ENCODE measurements around the gene AK1. TPM values are rescaled to one million over a fixed set of nuclear protein-coding genes. Genes with fewer than 3 reads are reported as not detected.

AK1 gene
- total RNA-seq, 1 experiment from 2014 or later, result 35.8 TPM

DNA sequence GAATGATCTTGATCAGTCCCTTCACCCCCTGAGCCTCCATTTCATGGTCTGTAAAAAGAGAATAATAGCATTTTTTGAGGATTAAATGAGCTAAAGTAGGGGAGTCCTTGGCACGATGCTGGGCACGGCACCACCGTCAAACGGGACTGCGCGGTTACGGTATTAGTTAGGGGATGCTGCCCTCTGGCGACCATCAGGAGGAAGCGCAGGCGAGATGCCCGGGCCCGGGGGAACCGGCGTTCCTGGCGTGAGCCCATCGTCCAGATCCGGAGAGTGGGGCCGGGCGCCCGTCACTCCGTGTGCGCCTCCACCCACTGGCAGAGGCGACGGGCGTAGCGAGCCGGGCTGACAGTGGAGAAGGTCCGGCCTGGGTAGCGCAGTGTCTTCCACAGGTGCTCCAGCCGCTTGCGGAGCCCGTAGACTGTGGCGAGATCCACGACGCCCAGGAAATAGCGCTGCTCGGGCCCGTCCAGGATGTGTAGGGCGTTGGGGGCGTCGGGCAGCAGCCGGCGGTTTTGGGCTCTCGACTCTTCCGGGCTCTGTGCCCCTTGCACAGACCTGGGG is 44.2 kb upstream of the AK1 start:
- ChIA-PET CTCF (interaction anchor here (0.6 to 1.1 kb wide), 4 partner anchors 9 to 1206 kb away, joined by 3 to 7 read pairs (median 4); partner anchors contain the start of gene TOR2A), POLR2A (ENCODE audit: low non-redundant PET) (interaction anchor here (0.6 kb wide), 1 partner anchor 187 kb away, joined by 4 read pairs; the partner anchor contains the start of gene TOR2A)
- TF ChIP-seq, protein P1, sequence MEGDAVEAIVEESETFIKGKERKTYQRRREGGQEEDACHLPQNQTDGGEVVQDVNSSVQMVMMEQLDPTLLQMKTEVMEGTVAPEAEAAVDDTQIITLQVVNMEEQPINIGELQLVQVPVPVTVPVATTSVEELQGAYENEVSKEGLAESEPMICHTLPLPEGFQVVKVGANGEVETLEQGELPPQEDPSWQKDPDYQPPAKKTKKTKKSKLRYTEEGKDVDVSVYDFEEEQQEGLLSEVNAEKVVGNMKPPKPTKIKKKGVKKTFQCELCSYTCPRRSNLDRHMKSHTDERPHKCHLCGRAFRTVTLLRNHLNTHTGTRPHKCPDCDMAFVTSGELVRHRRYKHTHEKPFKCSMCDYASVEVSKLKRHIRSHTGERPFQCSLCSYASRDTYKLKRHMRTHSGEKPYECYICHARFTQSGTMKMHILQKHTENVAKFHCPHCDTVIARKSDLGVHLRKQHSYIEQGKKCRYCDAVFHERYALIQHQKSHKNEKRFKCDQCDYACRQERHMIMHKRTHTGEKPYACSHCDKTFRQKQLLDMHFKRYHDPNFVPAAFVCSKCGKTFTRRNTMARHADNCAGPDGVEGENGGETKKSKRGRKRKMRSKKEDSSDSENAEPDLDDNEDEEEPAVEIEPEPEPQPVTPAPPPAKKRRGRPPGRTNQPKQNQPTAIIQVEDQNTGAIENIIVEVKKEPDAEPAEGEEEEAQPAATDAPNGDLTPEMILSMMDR (conservative IDR thresholded peaks at IDR 0.05; ENCODE audit: low read depth, low read length), result peak; percentile 92
- TF ChIP-seq EZH2 (IDR thresholded peaks at IDR 0.05; ENCODE audit: borderline replicate concordance, low read depth, low read length, poor library complexity, severe bottlenecking), result no peak
- DNase-seq (ENCODE audit: low spot score), result peak; percentile 63
- BruUV-seq (replicated peaks), result no TSS peak
- Histone ChIP-seq H3K27ac (ENCODE audit: low read depth, low read length, poor library complexity, severe bottlenecking) (no peak overlapping the region), H3K9me3 (ENCODE audit: low read depth, low read length, poor library complexity, severe bottlenecking) (no peaks in the 10 kb centered on the region), H3K36me3 (ENCODE audit: insufficient read depth, low read length, poor library complexity, severe bottlenecking) (no peaks in the 10 kb centered on the region), H3K27me3 (replicated peaks; ENCODE audit: insufficient read depth, low read depth, low read length, poor library complexity) (no peaks in the 10 kb centered on the region), H3K4me1 (ENCODE audit: insufficient read depth, low read length, poor library complexity, severe bottlenecking) (peaks cover 16% of the 10 kb centered on the region), H3K4me3 (ENCODE audit: low read depth, low read length, poor library complexity, severe bottlenecking) (no peak overlapping the region)
- intact Hi-C loops (cut with micrococcal nuclease; ENCODE audit: unreplicated experiment), result loop anchor here (1.0 to 5.0 kb wide), 6 partner anchors 135 to 984 kb away; partner anchors contain the start of genes CDK9 and TOR2A

DNA sequence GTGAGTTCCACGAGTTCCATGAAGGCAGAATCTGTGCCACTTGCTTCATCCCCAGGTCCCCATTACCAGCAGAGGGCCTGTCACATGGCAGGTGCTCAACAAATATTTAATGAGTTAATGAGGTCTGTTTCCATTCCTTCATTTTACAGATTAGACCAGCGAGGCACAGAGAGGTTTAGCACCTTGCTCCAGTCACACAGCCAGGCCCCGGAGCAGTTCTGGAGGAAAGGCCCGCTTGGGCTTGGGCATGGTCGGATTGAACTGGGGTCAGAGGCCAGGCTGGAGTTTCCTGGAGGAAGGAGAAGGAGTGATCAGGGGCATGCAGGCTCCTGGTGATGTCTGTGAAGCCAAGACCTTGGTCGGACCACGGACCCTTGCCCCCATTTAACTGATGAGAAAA is 43.3 kb upstream of the AK1 start:
- peaks cover 22% of the 10 kb centered on the region for H3K4me1 ChIP-seq (ENCODE audit: insufficient read depth, low read length, poor library complexity, severe bottlenecking)
- no peaks in the 10 kb centered on the region for H3K9me3 ChIP-seq (ENCODE audit: low read depth, low read length, poor library complexity, severe bottlenecking)
- POLR2A ChIA-PET (ENCODE audit: low non-redundant PET), result no interaction called here
- no peaks in the 10 kb centered on the region for H3K36me3 ChIP-seq (ENCODE audit: insufficient read depth, low read length, poor library complexity, severe bottlenecking)
- CTCF ChIA-PET, result interaction anchor here (0.6 to 1.1 kb wide), 4 partner anchors 9 to 1206 kb away, joined by 3 to 7 read pairs (median 4); partner anchors contain the start of gene TOR2A
- BruUV-seq (replicated peaks), result no TSS peak
- TF ChIP-seq, protein P1 (conservative IDR thresholded peaks at IDR 0.05; ENCODE audit: low read depth, low read length), result no peak
- TF ChIP-seq EZH2 (IDR thresholded peaks at IDR 0.05; ENCODE audit: borderline replicate concordance, low read depth, low read length, poor library complexity, severe bottlenecking), result no peak
- no peaks in the 10 kb centered on the region for H3K27me3 ChIP-seq (replicated peaks; ENCODE audit: insufficient read depth, low read depth, low read length, poor library complexity)
- intact Hi-C loops (cut with micrococcal nuclease; ENCODE audit: unreplicated experiment), result loop anchor here (1.0 to 5.0 kb wide), 6 partner anchors 134 to 983 kb away; partner anchors contain the start of genes CDK9 and TOR2A
- no peak overlapping the region for H3K27ac ChIP-seq (ENCODE audit: low read depth, low read length, poor library complexity, severe bottlenecking)
- no peak for DNase-seq (ENCODE audit: low spot score)
- H3K4me3 ChIP-seq (ENCODE audit: low read depth, low read length, poor library complexity, severe bottlenecking), result no peak overlapping the region

DNA sequence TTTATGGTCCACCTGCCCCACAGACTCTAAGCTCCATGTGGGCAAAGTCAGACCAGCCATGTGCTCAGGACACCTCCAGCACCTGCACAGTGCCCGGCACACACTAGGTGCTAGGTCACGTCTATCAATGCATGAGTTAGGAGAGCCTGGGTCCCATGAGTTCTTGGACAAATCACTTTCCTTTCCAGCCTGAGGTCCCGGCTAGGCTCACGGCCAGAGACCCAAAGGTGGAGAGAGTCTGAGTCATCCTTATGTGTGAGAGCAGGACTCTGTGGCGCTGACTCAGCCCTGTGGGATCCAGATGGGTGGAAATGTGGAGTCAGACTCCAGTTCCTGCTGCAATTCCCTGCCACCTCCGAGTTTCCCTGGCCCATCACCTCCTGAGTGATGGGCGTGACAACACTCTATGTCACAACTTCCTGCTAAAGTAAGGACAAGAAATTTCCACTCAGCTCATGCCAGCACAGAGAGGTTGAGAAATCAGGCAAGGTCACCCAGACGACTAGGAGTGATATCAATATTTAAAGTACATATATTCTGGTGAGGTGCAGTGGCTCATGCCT is 41.9 kb upstream of the AK1 start:
- TF ChIP-seq, protein P1 (conservative IDR thresholded peaks at IDR 0.05; ENCODE audit: low read depth, low read length), result no peak
- TF ChIP-seq EZH2 (IDR thresholded peaks at IDR 0.05; ENCODE audit: borderline replicate concordance, low read depth, low read length, poor library complexity, severe bottlenecking), result no peak
- CTCF ChIA-PET, result no interaction called here
- Histone ChIP-seq H3K27ac (ENCODE audit: low read depth, low read length, poor library complexity, severe bottlenecking) (no peak overlapping the region), H3K9me3 (ENCODE audit: low read depth, low read length, poor library complexity, severe bottlenecking) (no peaks in the 10 kb centered on the region), H3K36me3 (ENCODE audit: insufficient read depth, low read length, poor library complexity, severe bottlenecking) (no peaks in the 10 kb centered on the region), H3K4me1 (ENCODE audit: insufficient read depth, low read length, poor library complexity, severe bottlenecking) (peaks cover 22% of the 10 kb centered on the region), H3K27me3 (replicated peaks; ENCODE audit: insufficient read depth, low read depth, low read length, poor library complexity) (no peaks in the 10 kb centered on the region), H3K4me3 (ENCODE audit: low read depth, low read length, poor library complexity, severe bottlenecking) (no peak overlapping the region)
- no peak for DNase-seq (ENCODE audit: low spot score)
- POLR2A ChIA-PET (ENCODE audit: low non-redundant PET), result no interaction called here
- intact Hi-C loops (cut with micrococcal nuclease; ENCODE audit: unreplicated experiment), result loop anchor here (5.0 kb wide), 1 partner anchor 117 kb away; the partner anchor contains the start of gene FPGS
- no TSS peak for BruUV-seq (replicated peaks)
